Heart right ventricle (tissue), 16 donors: ENCODE data around the gene ADORA2A. TPM values are rescaled to one million over a fixed set of nuclear protein-coding genes. Genes with fewer than 3 reads are reported as not detected.

Experiments used
- ATAC-seq, 8 donors: fragments of 200-7000 bp; cut with Tn5 transposase; one replicate each; pipeline ENCODE4 v1.9.1; 2020; ENCODE audit warnings: mild to moderate bottlenecking in 8 of 8, moderate library complexity in 8 of 8, moderate number of reproducible peaks in 1 of 8
- DNase-seq, 2 donors: peaks; one replicate each; pipeline ENCODE4 v3.0.0-alpha.2; 2020
- H3K27ac ChIP-seq, 10 donors: fragments of 200-600 bp; sonication (generic) in 2 of 10; one replicate each; pipeline versions ENCODE4 v1.5.0 to v1.8.0; 2020 to 2022; ENCODE audit warnings: mild to moderate bottlenecking in 3 of 10
- H3K27me3 ChIP-seq, 7 donors: fragments of 200-600 bp; one replicate each; pipeline ENCODE4 v1.8.0; 2021 to 2022; ENCODE audit warnings: mild to moderate bottlenecking in 2 of 7
- H3K36me3 ChIP-seq, 9 donors: fragments of 200-600 bp; sonication (generic) in 1 of 9; one replicate each; pipeline versions ENCODE4 v1.5.0 to v1.8.0; 2020 to 2022; ENCODE audit warnings: mild to moderate bottlenecking in 2 of 9
- H3K4me1 ChIP-seq, 9 donors: fragments of 200-600 bp; sonication (generic) in 1 of 9; one replicate each; pipeline versions ENCODE4 v1.5.0 to v1.8.0; 2020 to 2022; ENCODE audit warnings: mild to moderate bottlenecking in 4 of 9
- H3K4me3 ChIP-seq, 10 donors: fragments of 200-600 bp; sonication (generic) in 2 of 10; one replicate each; pipeline versions ENCODE4 v1.5.0 to v1.8.0; 2020 to 2022; ENCODE audit warnings: mild to moderate bottlenecking in 7 of 10, moderate library complexity in 2 of 10
- H3K9me3 ChIP-seq, 11 donors: fragments of 200-600 bp in 10 of 11; sonication (generic) in 2 of 11; one replicate each; pipeline versions ENCODE4 v1.5.0 to v1.8.0; 2013 to 2022; ENCODE audit warnings: mild to moderate bottlenecking in 2 of 11, control low read depth in 1 of 11, moderate library complexity in 1 of 11
- CTCF ChIP-seq, 9 donors: fragments of 200-600 bp; sonication (generic) in 2 of 9; IDR thresholded peaks; one replicate each; pipeline versions ENCODE4 v1.5.0 to v1.8.0; 2021 to 2022; ENCODE audit warnings: antibody characterized with exemption in 9 of 9, mild to moderate bottlenecking in 5 of 9, moderate library complexity in 1 of 9
- WGBS, 2 donors: extraction: QIAGEN DNeasy Blood & Tissue Kit; methylation state at CpG; one replicate each; pipeline ENCODE4 v1.1.7; 2013; ENCODE audit warnings: inconsistent platforms in 1 of 2; 5-methylcytosine and 5-hydroxymethylcytosine counted together
- intact Hi-C, 10 donors: fragments of 100-400 bp; cut with DNase I; formaldehyde crosslinking; loops; one replicate each; pipeline versions ENCODE4 v1.11.1 to v1.14.2; 2022
- polyA plus RNA-seq, 2 donors: library from polyadenylated mRNA; stranded (reverse); fragments of 200-250 nt; gene quantifications; one replicate each; pipeline ENCODE4 v1.2.3, GENCODE V29; 2013
- total RNA-seq, 10 donors: library from RNA; stranded (reverse); fragmentation: NEBNext Ultra II Directional in 3 of 10; extraction: Animal tissue kit (Norgen Biotek cat#: 25700) in 3 of 10; gene quantifications; one replicate each; pipeline versions ENCODE4 v1.2.1 to v1.2.4, GENCODE V29; 2021 to 2023
- donor health status: Arrhythmogenic right ventricular cardiomyopathy.
- donor health status: ischemic (EF 13 %, LVEDD 7.1; RV severe dilation, severe dysfunction).
- donor health status: healthy with polysubstance abuse.
- donor health status: DM: no; HTN: yes; CAD: no.
- donor health status: DM: no; HTN: no; CAD: no.
- donor health status: ischemic (EF 25% LVEDD 6.9; RV normal size, moderate dysfunction).
- donor health status: ischemic (EF 25% LVEDD 5.7; RV mildly dilated, moderate dysfunction).
- donor health status: healthy.
- donor health status: DM: yes; HTN: yes; CAD: no.
- donor health status: Ischemic cardiomyopathy.
- donor health status: ischemic (EF 35%, LVEDD 5.7; RV mildly dilated, moderate dysfunction).
- donor health status: nonischemic (EF 11% LVEDD 7.7; RV severe dilation, severe dysfunction).
- donor health status: DM: yes; HTN: yes; CAD: no.
- donor health status: PGD.
- donor health status: ischemic (EF 29% LVEDD 5.4; RV normal size, mild dysfunction).
- donor health status: nonischemic (EF 23%, LVEDD 6.1; RV moderate dilation, normal function).

The ADORA2A gene
- total and polyA plus RNA-seq, 12 donors, result 1.5 to 9.7 (median 4.1) TPM

GRCh38 chr22:24465975-24466374 is 38.6 kb downstream of the ADORA2A start:
- no peaks in the 10 kb centered on the region for H3K36me3 ChIP-seq
- H3K9me3 ChIP-seq, result no peaks in the 10 kb centered on the region
- no peak for ATAC-seq
- H3K27ac ChIP-seq, result peak overlapping the region in 8 of 10 donors; percentile 2 to 65 (median 60)
- no peak overlapping the region for H3K4me3 ChIP-seq
- peaks cover 7 to 69% (median 39%) of the 10 kb centered on the region in 9 donors for H3K4me1 ChIP-seq
- intact Hi-C loops, result loop anchor here in 1 of 10 donors (5.0 kb wide), 1 partner anchor 34 kb away; no protein-coding TSS in a partner anchor
- WGBS, 2 donors, result 97 to 99% methylated on average over 3 of the region's 3 CpGs
- DNase-seq, result no peak
- no peak for TF ChIP-seq CTCF (IDR thresholded peaks at IDR 0.05)
- no peaks in the 10 kb centered on the region for H3K27me3 ChIP-seq

GRCh38 chr22:24466716-24467328 is 39.4 kb downstream of the ADORA2A start:
- intact Hi-C loops, result loop anchor here in 1 of 10 donors (5.0 kb wide), 1 partner anchor 35 kb away; no protein-coding TSS in a partner anchor
- peak in 1 of 2 donors; percentile 48 for DNase-seq

GRCh38 chr22:24467340-24467739 is 39.9 kb downstream of the ADORA2A start:
- H3K9me3 ChIP-seq, result no peaks in the 10 kb centered on the region
- peaks cover 7 to 76% (median 48%) of the 10 kb centered on the region in 9 donors for H3K4me1 ChIP-seq
- H3K27ac ChIP-seq, result peak overlapping the region in 8 of 10 donors; percentile 0 to 65 (median 52)
- WGBS, 2 donors, result 67 to 73% methylated on average over 2 of the region's 2 CpGs
- TF ChIP-seq CTCF (IDR thresholded peaks at IDR 0.05), result no peak
- H3K4me3 ChIP-seq, result peak overlapping the region in 1 of 10 donors; percentile 7
- ATAC-seq (no peak), DNase-seq (no peak)
- no peaks in the 10 kb centered on the region for H3K27me3 ChIP-seq
- no peaks in the 10 kb centered on the region for H3K36me3 ChIP-seq
- intact Hi-C loops, result loop anchor here in 1 of 10 donors (5.0 kb wide), 1 partner anchor 35 kb away; no protein-coding TSS in a partner anchor

More at GRCh38 chr22:24466716-24467328, 39.4 kb downstream of the ADORA2A start:
- H3K27me3 ChIP-seq, result no peaks in the 10 kb centered on the region
- no peaks in the 10 kb centered on the region for H3K9me3 ChIP-seq
- ATAC-seq, result peak; percentile 50 to 75 (median 64)
- 12 to 30% methylated on average over 1 of the region's 1 CpG for WGBS, 2 donors
- no peak for TF ChIP-seq CTCF (IDR thresholded peaks at IDR 0.05)
- peak overlapping the region in 8 of 10 donors; percentile 2 to 65 (median 60) for H3K27ac ChIP-seq
- H3K4me3 ChIP-seq, result peak overlapping the region in 1 of 10 donors; percentile 7
- no peaks in the 10 kb centered on the region for H3K36me3 ChIP-seq
- peaks cover 7 to 71% (median 44%) of the 10 kb centered on the region in 9 donors for H3K4me1 ChIP-seq

GRCh38 chr22:24471570-24471969 is 44.2 kb downstream of the ADORA2A start:
- peaks cover 5 to 76% (median 44%) of the 10 kb centered on the region in 9 donors for H3K4me1 ChIP-seq
- H3K4me3 ChIP-seq, result no peak overlapping the region
- H3K27ac ChIP-seq, result peak overlapping the region in 9 of 10 donors; percentile 41 to 60 (median 54)
- WGBS, 2 donors, result 57 to 65% methylated on average over 4 of the region's 4 CpGs
- H3K9me3 ChIP-seq, result peaks cover 0 to 8% (median 0%) of the 10 kb centered on the region in 11 donors
- peak; percentile 59 to 81 for DNase-seq
- intact Hi-C loops, result loop anchor here in 4 of 10 donors (5.0 kb wide), 3 partner anchors 34 to 44 kb away; partner anchors contain the start of gene ADORA2A (in 2 of the 4)
- peak; percentile 92 to 96 (median 94) for ATAC-seq
- no peak for TF ChIP-seq CTCF (IDR thresholded peaks at IDR 0.05)
- H3K27me3 ChIP-seq, result no peaks in the 10 kb centered on the region
- no peaks in the 10 kb centered on the region for H3K36me3 ChIP-seq
